T-helper 2 cell treated with Interferon-gamma antibody and Interleukin-4, amounts not matched to agents 100 ng/mL and 5 ng/mL, for 36 hours (primary cell): Measurements from ENCODE around the gene TOB1. TPM values are rescaled to one million over a fixed set of nuclear protein-coding genes. Genes with fewer than 3 reads are reported as not detected.

Source experiments
- intact Hi-C: fragments of 100-400 bp; cut with micrococcal nuclease; formaldehyde crosslinking; loops from one replicate; pipeline ENCODE4 v1.15.1; 2023
- total RNA-seq: library from RNA; stranded (reverse); gene quantifications from 2 replicates; pipeline ENCODE4 v1.2.3, GENCODE V29; 2022

Gene TOB1
- total RNA-seq, 1 donor from 2014 or later, result 32.6 TPM

DNA sequence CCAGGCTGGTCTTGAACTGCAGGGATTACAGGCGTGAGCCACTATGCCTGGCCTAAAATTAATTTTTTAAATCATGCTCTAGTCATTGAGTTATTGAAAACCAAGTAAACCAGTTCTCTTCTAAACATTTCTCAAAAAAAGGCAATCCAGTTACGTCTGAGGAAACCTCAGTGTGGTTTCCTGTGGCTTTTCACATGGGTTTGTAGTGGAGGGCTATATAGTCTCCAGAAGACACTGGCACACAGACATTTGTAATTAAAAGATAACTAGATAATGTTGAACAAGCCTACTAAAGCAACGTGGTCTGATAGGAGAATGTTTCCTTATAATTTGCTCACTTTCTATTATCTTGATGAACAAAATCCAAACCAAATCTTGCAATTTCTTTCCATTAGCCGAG lies 5.2 kb upstream of the TOB1 start:
- intact Hi-C loops, result no loop called here

DNA sequence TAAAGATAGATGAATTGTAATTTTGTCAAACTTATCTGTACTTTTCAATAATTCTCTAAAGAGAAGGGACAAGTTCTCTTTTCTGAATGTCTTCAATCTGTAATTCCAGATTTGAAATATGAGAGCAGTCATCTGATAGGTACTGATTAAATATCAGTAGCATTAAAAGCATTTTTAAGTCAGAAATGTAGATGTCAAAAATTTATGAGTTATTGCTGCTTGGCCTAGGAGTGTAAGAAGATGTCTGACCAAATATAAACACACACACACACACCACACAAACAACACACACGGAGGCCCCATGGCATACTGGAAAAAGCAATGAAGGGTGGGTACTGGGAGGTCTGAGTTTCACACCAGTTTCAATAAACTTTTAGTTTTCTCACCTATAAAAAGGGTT lies 2.4 kb upstream of the TOB1 start:
- intact Hi-C loops, result loop anchor here (5.0 to 10.0 kb wide), 2 partner anchors 89 to 286 kb away; partner anchors contain the start of gene NME1

DNA sequence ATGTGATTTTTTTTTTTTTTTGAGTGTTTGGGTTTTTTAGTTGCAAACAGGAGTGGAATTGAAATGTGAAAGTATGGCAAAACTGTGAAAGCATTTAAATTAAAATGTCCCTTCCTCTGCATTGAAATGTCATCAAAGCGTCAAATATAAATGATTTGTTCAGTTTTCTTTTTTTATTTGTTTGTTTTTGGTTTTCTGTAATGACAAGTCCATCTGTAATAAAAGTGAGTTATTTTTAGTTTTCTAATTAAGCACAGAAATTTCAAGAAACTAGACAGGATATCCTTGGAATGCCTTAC lies 1.9 kb upstream of the TOB1 start:
- intact Hi-C loops, result loop anchor here (5.0 to 10.0 kb wide), 2 partner anchors 89 to 287 kb away; partner anchors contain the start of gene NME1

DNA sequence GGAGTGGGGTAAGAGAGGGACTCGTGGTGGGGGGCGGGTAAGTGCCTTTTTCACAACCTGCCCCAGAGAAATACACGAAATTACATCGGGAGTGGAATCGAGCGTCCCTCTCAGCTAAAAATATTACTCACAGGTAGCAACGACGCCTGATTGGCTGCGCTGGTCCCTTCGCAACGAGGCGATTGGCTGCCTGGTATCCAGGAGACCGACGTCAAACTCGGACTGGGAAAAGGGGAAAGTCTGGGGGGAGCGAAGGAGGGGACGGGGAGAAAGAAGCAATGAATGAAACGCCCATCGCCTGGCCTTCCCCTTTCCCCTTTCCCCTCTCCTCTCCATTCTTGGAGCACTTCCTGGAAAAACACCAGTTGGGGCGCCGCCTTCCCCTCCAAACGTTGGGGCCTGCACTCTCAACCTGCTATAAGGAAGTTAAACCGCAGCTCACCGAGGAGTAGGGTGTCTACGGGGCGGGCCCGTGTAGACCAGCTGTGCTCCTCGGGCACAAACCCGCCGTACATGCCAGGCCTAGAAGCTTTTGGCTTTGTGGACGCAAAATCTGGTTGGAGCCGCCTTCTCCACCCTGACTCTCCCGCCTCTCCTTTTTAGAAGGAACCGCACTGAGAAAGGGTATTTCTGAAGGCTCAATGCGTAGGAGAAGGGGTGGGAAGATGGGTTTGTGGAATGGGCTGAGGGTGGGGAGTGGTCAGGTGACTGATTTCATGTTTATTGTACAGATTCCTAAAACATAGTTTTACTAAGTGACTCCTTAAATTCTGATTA lies 1.4 kb upstream of the TOB1 start:
- intact Hi-C loops, result loop anchor here (1.0 to 10.0 kb wide), 7 partner anchors 43 to 287 kb away; partner anchors contain the start of gene NME1

DNA sequence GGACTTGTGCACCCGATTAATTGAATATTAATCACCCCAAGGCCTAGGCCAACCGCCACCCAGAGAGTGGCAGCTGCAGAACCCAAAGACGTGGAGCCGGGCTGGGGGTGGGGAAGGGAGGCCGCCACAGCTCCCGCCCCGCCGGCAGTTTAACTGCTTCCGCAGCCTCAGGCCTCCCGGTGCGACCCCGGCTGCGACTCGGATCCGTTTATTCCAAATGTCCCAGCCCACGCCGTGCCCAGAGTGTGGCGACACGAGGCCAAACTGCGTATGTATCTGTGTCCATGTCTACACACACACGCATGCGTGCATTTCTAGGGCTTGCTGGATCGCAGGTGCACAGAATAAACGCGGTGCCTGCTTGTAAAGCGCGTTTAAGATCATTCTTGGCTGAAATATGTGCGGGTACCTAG lies 802 bp upstream of the TOB1 start:
- intact Hi-C loops, result loop anchor here (1.0 to 10.0 kb wide), 9 partner anchors 44 to 393 kb away; partner anchors contain the start of genes MBTD1, NME1 and UTP18

- intact Hi-C loops, result loop anchor here (1.0 to 10.0 kb wide), 7 partner anchors 45 to 394 kb away; partner anchors contain the start of genes MBTD1, NME1 and UTP18
Measured at GRCh38 chr17:50865868-50866260, 290 bp downstream of the TOB1 start.

DNA sequence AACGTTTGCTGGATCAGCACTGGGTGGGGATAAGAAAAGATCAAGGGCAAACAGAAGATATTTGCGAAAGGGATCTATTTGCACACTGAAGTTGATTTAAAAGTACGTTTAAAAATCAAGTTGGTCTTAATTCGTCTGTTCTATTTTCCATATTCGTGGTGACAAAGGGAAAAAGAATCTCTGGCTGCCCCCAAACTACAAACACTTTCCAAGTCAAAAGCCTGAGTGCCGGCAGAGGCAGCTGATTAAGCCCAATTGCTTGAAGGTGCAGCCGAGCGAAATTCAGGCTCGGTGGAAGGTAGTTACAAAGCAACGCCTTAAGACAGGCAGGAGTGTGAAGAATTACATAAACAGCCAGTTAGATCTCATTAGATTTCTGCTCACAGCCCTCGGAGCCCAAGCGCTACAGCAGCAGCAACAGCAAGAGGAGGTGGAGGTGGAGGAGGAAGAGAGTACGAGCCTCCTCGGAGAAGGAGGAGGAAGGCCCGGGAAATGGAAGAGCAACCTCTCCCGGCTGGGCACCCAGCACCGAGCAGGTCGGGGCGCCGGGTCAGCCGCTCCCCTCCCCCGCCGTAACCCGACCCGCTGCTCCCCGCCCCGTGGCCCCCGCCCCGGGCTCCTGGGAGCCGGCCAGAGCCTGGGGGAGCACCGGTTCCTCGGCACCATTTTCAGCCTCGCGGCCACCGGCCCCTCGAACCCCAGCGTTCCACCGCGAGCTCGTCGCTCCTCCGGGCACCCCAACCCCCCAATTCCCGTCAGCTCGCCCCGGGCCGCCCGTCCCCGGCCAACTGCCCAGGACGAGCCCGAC lies 890 bp downstream of the TOB1 start:
- intact Hi-C loops, result loop anchor here (5.0 to 10.0 kb wide), 2 partner anchors 92 to 290 kb away; partner anchors contain the start of gene NME1

DNA sequence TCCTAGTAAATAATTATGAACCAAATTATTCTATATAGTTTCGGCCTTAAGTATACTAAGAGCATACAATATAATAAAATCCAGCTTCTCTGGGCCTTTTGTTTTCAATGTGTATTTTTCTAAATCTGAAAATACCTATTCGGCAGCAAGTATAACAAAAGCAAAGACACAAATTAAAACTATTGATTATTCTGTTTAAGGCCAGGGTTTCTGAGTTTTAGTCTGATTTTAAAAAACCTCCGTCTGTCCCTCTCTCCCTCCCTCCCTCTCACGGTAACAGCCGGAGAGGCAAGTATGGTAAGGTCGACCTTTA lies 1.5 kb downstream of the TOB1 start:
- intact Hi-C loops, result loop anchor here (5.0 to 10.0 kb wide), 2 partner anchors 93 to 290 kb away; partner anchors contain the start of gene NME1

DNA sequence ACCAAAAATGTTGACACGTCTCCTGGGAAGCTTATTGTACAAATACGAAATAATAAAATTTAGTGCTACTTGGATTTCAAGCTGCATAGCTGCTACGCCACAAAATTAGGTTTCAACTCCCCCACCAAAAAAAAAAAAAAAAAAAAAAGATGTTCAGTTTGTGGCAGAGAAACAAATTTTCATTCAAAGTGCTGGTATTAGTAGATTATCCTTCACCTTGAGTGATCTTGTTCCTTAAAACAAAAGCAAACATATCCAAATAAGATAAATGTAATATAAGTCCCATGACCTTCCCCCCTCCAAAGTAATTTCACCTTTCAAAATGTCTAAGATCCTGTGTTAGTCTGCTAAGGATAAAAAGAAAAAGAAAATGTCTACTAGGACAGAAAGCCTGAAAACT lies 2.2 kb downstream of the TOB1 start:
- intact Hi-C loops, result loop anchor here (10.0 kb wide), 1 partner anchor 291 kb away; the partner anchor contains the start of gene NME1

DNA sequence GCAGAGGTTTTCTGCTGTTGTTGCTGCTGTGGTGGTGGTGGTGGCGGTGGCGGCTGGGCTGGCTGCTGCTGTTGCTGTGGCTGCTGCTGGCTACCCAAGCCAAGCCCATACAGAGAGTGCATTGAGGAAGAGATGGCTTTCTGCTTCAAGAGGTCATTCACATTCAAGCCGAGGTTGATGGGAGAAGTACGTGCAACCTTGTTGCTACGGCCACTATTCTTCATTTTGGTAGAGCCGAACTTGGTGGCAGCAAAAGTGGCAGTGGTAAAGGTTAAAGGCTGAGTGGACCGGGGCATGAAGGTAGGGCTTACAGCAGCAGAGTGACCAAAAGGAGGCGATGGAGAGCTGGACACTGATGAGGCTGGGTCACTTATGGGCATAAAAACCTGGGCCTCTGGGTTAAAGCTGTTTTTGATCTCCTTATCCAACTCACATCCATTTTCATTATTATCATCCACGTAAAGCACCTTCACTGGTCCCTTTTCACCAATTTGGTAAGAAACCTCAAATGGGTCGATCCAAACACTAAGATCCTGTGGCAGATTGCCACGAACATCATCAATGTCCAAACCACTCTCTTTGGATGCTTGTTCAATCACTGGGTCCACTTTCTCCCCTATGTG lies 2.8 kb downstream of the TOB1 start:
- intact Hi-C loops, result loop anchor here (10.0 kb wide), 1 partner anchor 291 kb away; the partner anchor contains the start of gene NME1

DNA sequence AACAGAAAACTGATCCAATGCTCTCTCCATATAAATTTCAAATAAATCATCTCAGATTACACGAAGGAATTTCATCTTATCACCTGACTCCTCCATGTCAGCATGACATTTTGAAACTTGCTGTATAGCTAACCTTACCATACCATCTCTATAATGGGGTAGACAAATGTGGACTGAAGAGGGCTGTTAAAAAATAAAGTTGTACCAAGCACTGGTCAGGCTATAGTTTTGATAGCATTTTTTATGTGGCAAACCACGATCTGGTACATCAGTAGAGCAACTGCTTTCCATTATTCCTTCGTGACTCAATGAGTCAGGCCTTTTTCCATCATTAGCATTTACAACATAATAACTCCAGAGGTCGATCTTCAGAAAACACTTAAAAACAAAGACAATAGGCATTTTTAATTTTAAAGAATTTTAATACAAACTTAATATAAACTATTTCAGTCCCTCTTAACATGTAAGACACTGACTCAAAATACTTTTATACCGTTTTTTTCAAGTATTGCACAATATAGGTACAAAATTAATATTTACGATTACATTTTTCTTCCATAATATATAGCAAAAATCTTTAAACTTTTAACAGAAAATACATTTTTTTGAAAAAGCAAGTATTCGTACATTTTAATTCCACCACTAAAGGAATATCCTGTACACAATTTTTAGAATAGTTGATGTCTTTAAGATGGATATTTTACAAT lies 4.2 kb downstream of the TOB1 start:
- intact Hi-C loops, result loop anchor here (10.0 kb wide), 1 partner anchor 293 kb away; the partner anchor contains the start of gene NME1

GRCh38 chr17:50861334-50861676 lies 4.8 kb downstream of the TOB1 start:
- intact Hi-C loops, result loop anchor here (10.0 kb wide), 1 partner anchor 293 kb away; the partner anchor contains the start of gene NME1

DNA sequence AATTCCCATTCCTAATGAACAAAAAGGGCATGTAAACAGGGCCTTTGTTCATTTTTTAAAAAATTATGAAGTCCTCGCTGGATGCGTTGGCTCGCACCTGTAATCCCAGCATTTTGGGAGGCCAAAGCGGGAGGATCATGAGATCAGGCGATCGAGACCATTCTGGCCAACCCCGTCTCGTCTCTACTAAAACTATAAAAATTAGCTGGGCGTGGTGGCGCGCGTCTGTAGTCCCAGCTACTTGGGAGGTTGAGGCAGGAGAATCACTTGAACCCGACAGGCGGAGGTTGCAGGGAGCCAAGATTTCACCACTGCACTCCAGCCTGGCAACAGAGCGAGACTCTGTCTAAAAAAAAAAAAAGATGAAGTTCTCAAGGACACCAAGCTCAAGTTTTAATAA lies 6.4 kb downstream of the TOB1 start:
- intact Hi-C loops, result loop anchor here (10.0 kb wide), 1 partner anchor 295 kb away; the partner anchor contains the start of gene NME1

GRCh38 chr17:50858486-50859225 lies 7.5 kb downstream of the TOB1 start:
- intact Hi-C loops, result no loop called here

DNA sequence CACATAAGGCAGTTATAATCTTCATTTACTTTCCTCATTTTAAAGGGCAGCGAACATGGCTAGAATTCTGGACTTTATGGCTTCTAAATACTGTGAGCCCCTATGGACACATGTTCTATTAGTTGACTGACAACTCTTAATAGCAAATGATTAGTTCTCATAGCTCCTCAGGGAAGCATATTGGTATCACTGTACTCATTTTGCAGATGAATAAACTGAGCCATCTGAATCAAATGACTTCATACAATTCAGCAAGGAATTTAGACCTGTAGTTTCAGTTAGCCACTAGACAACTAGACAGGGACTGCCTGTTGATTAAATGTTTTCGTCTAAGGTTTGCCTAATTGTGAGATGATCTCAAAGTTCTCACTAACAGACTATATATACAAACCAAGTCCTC lies 9.7 kb downstream of the TOB1 start:
- intact Hi-C loops, result no loop called here

DNA sequence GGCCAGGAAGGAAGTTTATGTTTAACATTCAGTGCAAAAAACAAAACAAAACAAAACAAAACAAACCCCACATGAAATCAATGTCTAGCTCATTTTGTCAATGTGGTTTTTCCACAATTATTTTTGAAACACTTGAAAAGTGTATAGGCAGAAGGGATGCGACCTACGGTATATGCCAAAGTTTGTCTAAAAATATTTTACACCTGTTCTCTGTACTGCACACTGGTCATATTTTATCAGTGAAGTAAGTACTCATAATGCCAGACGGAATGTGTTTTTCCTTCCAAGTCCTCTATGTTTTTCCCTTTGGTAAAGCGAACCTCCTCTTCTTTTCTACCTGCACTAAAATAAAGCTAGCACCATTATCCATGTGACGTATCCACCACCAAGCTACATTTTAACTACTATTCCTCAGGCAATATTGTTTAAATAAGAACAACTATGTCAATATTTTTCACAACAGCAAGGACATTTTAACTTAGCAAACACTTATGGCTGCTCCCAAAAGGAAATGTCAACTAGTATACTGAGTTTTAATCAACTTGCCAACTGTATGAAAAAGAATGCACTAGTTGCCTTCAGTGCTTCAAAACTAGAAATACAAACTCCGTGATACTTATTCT lies 10.3 kb downstream of the TOB1 start:
- intact Hi-C loops, result no loop called here

DNA sequence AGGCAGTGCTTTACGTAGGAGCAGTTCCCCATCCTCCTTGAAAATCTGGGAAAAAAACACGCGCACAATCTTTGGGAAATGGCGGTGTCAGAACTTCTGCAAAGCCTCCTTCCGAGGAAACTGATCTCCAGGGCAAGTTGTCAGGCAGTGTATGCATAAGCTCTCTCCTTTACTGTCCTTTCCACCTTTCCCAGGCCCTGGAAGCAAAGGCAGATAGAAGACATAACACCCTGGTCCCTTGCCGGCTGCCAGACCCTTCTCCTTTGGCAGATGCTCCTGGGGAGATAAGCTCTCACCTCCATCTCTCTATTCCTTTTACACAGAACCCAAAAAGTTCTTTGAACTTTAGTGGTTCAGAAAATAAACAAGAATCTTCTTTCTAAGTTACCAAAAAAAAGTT lies 12.4 kb downstream of the TOB1 start:
- intact Hi-C loops, result loop anchor here (2.0 kb wide), 1 partner anchor 375 kb away; the partner anchor contains the start of gene RSAD1

- intact Hi-C loops, result loop anchor here (2.0 kb wide), 1 partner anchor 374 kb away; the partner anchor contains the start of gene RSAD1
Measured at GRCh38 chr17:50853015-50853615, 13.0 kb downstream of the TOB1 start.

GRCh38 chr17:50850640-50851039 lies 15.5 kb downstream of the TOB1 start:
- intact Hi-C loops, result no loop called here
